DLD1 (cell line): ENCODE data around the gene POLR1E.
"Not testable (repeated sequence)": the region's sequence is repeated elsewhere in the genome, so short reads cannot be mapped to it uniquely, and the experiment has no call there.

Experiments
- in situ Hi-C: cut with HindIII; loops from 2 replicates; pipeline ENCODE4 v1.10.0; 2017; ENCODE audit warnings: low sequenced_read_pairs

Gene POLR1E

GRCh38 chr9:37499297-37499696 is 13.5 kb downstream of the POLR1E start:
- in situ Hi-C loops = no loop called here

GRCh38 chr9:37501957-37502596 is 16.3 kb downstream of the POLR1E start:
- in situ Hi-C loops = no loop called here

GRCh38 chr9:37503736-37504135 is 18.0 kb downstream of the POLR1E start:
- in situ Hi-C loops = no loop called here

- in situ Hi-C loops = no loop called here
These were observed 18.9 kb downstream of the POLR1E start for GRCh38 chr9:37504605-37505004.

- in situ Hi-C loops = no loop called here
These were observed 21.9 kb downstream of the POLR1E start for GRCh38 chr9:37507566-37508134.

GRCh38 chr9:37508135-37508833 is 22.5 kb downstream of the POLR1E start:
- in situ Hi-C loops = no loop called here

- in situ Hi-C loops = no loop called here
These were observed 23.1 kb downstream of the POLR1E start for GRCh38 chr9:37508834-37509206.

- in situ Hi-C loops = no loop called here
These were observed 23.8 kb downstream of the POLR1E start for GRCh38 chr9:37509536-37509935.

GRCh38 chr9:37510053-37510452 is 24.3 kb downstream of the POLR1E start:
- in situ Hi-C loops = not testable (repeated sequence)

- in situ Hi-C loops = no loop called here
These were observed 25.6 kb downstream of the POLR1E start for GRCh38 chr9:37511016-37512010.

- in situ Hi-C loops = no loop called here
These were observed 26.7 kb downstream of the POLR1E start for GRCh38 chr9:37512437-37512836.

- in situ Hi-C loops = not testable (repeated sequence)
These were observed 28.7 kb downstream of the POLR1E start for GRCh38 chr9:37514415-37514814.

GRCh38 chr9:37514999-37515398 is 29.3 kb downstream of the POLR1E start:
- in situ Hi-C loops = no loop called here

- in situ Hi-C loops = no loop called here
These were observed 30.0 kb downstream of the POLR1E start for GRCh38 chr9:37515620-37516258.

GRCh38 chr9:37517923-37518322 is 32.2 kb downstream of the POLR1E start:
- in situ Hi-C loops = no loop called here

GRCh38 chr9:37520641-37521040 is 34.9 kb downstream of the POLR1E start:
- in situ Hi-C loops = no loop called here

GRCh38 chr9:37521111-37521510 is 35.4 kb downstream of the POLR1E start:
- in situ Hi-C loops = no loop called here

- in situ Hi-C loops = no loop called here
These were observed 37.2 kb downstream of the POLR1E start for GRCh38 chr9:37522971-37523370.

GRCh38 chr9:37523916-37524315 is 38.2 kb downstream of the POLR1E start:
- in situ Hi-C loops = no loop called here

GRCh38 chr9:37528652-37529471 is 43.1 kb downstream of the POLR1E start:
- in situ Hi-C loops = no loop called here
